DOHH2 (cell line): ENCODE results near the gene MACF1.

Experiments used
- H3F3A ChIP-seq: fragments of 200-600 bp; sonication (generic), shearing (Covaris generic); 2 replicates; pipeline ENCODE4 v1.6.0; 2016; ENCODE audit warnings: antibody characterized with exemption, mild to moderate bottlenecking; ENCODE audit not compliant: control insufficient read depth, insufficient read depth
- H3K27ac ChIP-seq: fragments of 200-600 bp; sonication (generic); 2 replicates; pipeline ENCODE4 v1.5.1; 2014; ENCODE audit warnings: low read depth, mild to moderate bottlenecking, low read length, moderate library complexity
- H3K27me3 ChIP-seq: fragments of 200-600 bp; sonication (generic); 2 replicates; pipeline ENCODE4 v1.6.1; 2014; ENCODE audit warnings: mild to moderate bottlenecking, low read length, mixed read lengths; ENCODE audit not compliant: control insufficient read depth
- H3K36me3 ChIP-seq: fragments of 200-600 bp; sonication (generic); 2 replicates; pipeline ENCODE4 v1.6.1; 2014; ENCODE audit warnings: mild to moderate bottlenecking, low read length, moderate library complexity, mixed read lengths; ENCODE audit not compliant: control insufficient read depth
- H3K4me1 ChIP-seq: fragments of 200-600 bp; sonication (generic); 2 replicates; pipeline ENCODE4 v1.6.1; 2014; ENCODE audit warnings: mild to moderate bottlenecking, low read length, mixed read lengths; ENCODE audit not compliant: control insufficient read depth
- H3K4me2 ChIP-seq: fragments of 200-600 bp; sonication (generic); 2 replicates; pipeline ENCODE4 v1.6.0; 2014; ENCODE audit warnings: mild to moderate bottlenecking, low read length, moderate library complexity
- H3K4me3 ChIP-seq: fragments of 200-600 bp; sonication (generic); 2 replicates; pipeline ENCODE4 v1.5.1; 2014; ENCODE audit warnings: mild to moderate bottlenecking, low read length, mixed read lengths
- H3K79me2 ChIP-seq: fragments of 200-600 bp; sonication (generic); 2 replicates; pipeline ENCODE4 v1.6.1; 2014; ENCODE audit warnings: mild to moderate bottlenecking, low read length, mixed read lengths; ENCODE audit not compliant: control insufficient read depth
- H3K9me2 ChIP-seq: fragments of 200-600 bp; sonication (generic); replicated peaks from 2 replicates; pipeline ENCODE4 v1.6.1; 2014; ENCODE audit warnings: mild to moderate bottlenecking, low read length, mixed read lengths; ENCODE audit not compliant: control insufficient read depth
- H3K9me3 ChIP-seq: fragments of 200-600 bp; sonication (generic); 2 replicates; pipeline ENCODE4 v1.6.1; 2014; ENCODE audit warnings: antibody characterized with exemption, low read length, mixed read lengths; ENCODE audit not compliant: control insufficient read depth, insufficient read depth
- H4K20me1 ChIP-seq: fragments of 200-600 bp; sonication (generic); 2 replicates; pipeline ENCODE4 v1.6.0; 2014; ENCODE audit warnings: low read depth, mild to moderate bottlenecking, antibody characterized with exemption, low read length, moderate library complexity; ENCODE audit not compliant: control insufficient read depth, insufficient read depth
- CTCF ChIP-seq: fragments of 200-600 bp; sonication (generic); IDR thresholded peaks from one replicate; pipeline ENCODE4 v1.5.1; 2014; ENCODE audit warnings: antibody characterized with exemption, mild to moderate bottlenecking, low read depth, low read length; ENCODE audit not compliant: poor library complexity, severe bottlenecking
- EZH2phosphoT487 ChIP-seq: fragments of 200-600 bp; sonication (generic); IDR thresholded peaks from 2 replicates; pipeline ENCODE4 v1.6.1; 2017; ENCODE audit warnings: borderline replicate concordance, mild to moderate bottlenecking, antibody characterized with exemption, low read length, moderate library complexity, mixed read lengths

Gene MACF1

GRCh38 chr1:39332828-39333227 is 128.3 kb downstream of the MACF1 start:
- Histone ChIP-seq H3K4me2 (no peak overlapping the region), H3K27ac (no peak overlapping the region), H3K4me1 (no peaks in the 10 kb centered on the region), H3K36me3 (peaks cover 26% of the 10 kb centered on the region), H3K79me2 (no peaks in the 10 kb centered on the region), H3K9me2 (no peaks in the 10 kb centered on the region), H4K20me1 (no peaks in the 10 kb centered on the region), H3K9me3 (no peaks in the 10 kb centered on the region), H3K4me3 (no peak overlapping the region), H3F3A (no peaks in the 10 kb centered on the region), H3K27me3 (no peaks in the 10 kb centered on the region)
- TF ChIP-seq EZH2phosphoT487 (no peak), CTCF (no peak)

- Histone ChIP-seq H3K79me2 (no peaks in the 10 kb centered on the region), H3K27me3 (no peaks in the 10 kb centered on the region), H3K4me2 (no peak overlapping the region), H3K4me1 (no peaks in the 10 kb centered on the region), H3K4me3 (no peak overlapping the region), H3K27ac (no peak overlapping the region), H3K9me3 (no peaks in the 10 kb centered on the region), H4K20me1 (no peaks in the 10 kb centered on the region), H3K36me3 (peaks cover 23% of the 10 kb centered on the region), H3K9me2 (no peaks in the 10 kb centered on the region), H3F3A (no peaks in the 10 kb centered on the region)
- no peak for TF ChIP-seq EZH2phosphoT487
- TF ChIP-seq CTCF, result no peak
Observed at GRCh38 chr1:39333296-39333695, 128.8 kb downstream of the MACF1 start.

GRCh38 chr1:39335216-39335615 is 130.7 kb downstream of the MACF1 start:
- no peaks in the 10 kb centered on the region for H3K27me3 ChIP-seq
- H3K79me2 ChIP-seq, result no peaks in the 10 kb centered on the region
- no peaks in the 10 kb centered on the region for H3K9me2 ChIP-seq
- peaks cover 29% of the 10 kb centered on the region for H3K36me3 ChIP-seq
- H3K4me1 ChIP-seq, result no peaks in the 10 kb centered on the region
- H3F3A ChIP-seq, result no peaks in the 10 kb centered on the region
- H3K27ac ChIP-seq, result no peak overlapping the region
- H3K4me2 ChIP-seq, result no peak overlapping the region
- H4K20me1 ChIP-seq, result no peaks in the 10 kb centered on the region
- TF ChIP-seq CTCF, result no peak
- H3K9me3 ChIP-seq, result no peaks in the 10 kb centered on the region
- no peak overlapping the region for H3K4me3 ChIP-seq

GRCh38 chr1:39337067-39337466 is 132.6 kb downstream of the MACF1 start:
- Histone ChIP-seq H3K27me3 (no peaks in the 10 kb centered on the region), H3K79me2 (no peaks in the 10 kb centered on the region), H3K9me2 (no peaks in the 10 kb centered on the region), H3F3A (no peaks in the 10 kb centered on the region), H3K27ac (no peak overlapping the region), H3K4me3 (no peak overlapping the region), H3K9me3 (no peaks in the 10 kb centered on the region), H3K4me1 (no peaks in the 10 kb centered on the region), H4K20me1 (no peaks in the 10 kb centered on the region), H3K4me2 (no peak overlapping the region), H3K36me3 (peaks cover 28% of the 10 kb centered on the region)
- TF ChIP-seq EZH2phosphoT487 (no peak), CTCF (no peak)
